BLaER1 treated with 17β-estradiol and CSF1 and Interleukin-3, amounts not matched to agents 10 nM and 100 nM (cell line): ENCODE results near the gene AK5.

ENCODE experiments used
- H3K27ac ChIP-seq, 11 experiments: shearing (Covaris generic); formaldehyde crosslinking; 2 replicates each; pipeline ENCODE4 v1.8.1; 2022
- H3K27me3 ChIP-seq, 11 experiments: shearing (Covaris generic); formaldehyde crosslinking; 2 replicates each; pipeline ENCODE4 v1.8.1; 2022
- H3K36me3 ChIP-seq, 11 experiments: shearing (Covaris generic); formaldehyde crosslinking; 2 replicates each; pipeline ENCODE4 v1.8.1; 2022
- H3K4me1 ChIP-seq, 10 experiments: shearing (Covaris generic); formaldehyde crosslinking; 2 replicates each; pipeline ENCODE4 v1.8.1; 2022
- H3K4me2 ChIP-seq, 11 experiments: shearing (Covaris generic); formaldehyde crosslinking; 2 replicates each; pipeline ENCODE4 v1.8.1; 2022
- H3K4me3 ChIP-seq, 10 experiments: shearing (Covaris generic); formaldehyde crosslinking; 2 replicates each; pipeline ENCODE4 v1.8.1; 2022
- H3K9ac ChIP-seq, 11 experiments: shearing (Covaris generic); formaldehyde crosslinking; 2 replicates each; pipeline ENCODE4 v1.8.1; 2022
- H3K9me3 ChIP-seq, 11 experiments: shearing (Covaris generic); formaldehyde crosslinking; replicated peaks in 1 of 11; 2 replicates each; pipeline ENCODE4 v1.8.1; 2022
- H4K20me1 ChIP-seq, 11 experiments: shearing (Covaris generic); formaldehyde crosslinking; 2 replicates each; pipeline ENCODE4 v1.8.1; 2022
- Cebpa-rat ChIP-seq, 11 experiments: shearing (Covaris generic); IDR thresholded peaks; 2 replicates each; pipeline ENCODE4 v1.8.1; 2022

Gene AK5

DNA sequence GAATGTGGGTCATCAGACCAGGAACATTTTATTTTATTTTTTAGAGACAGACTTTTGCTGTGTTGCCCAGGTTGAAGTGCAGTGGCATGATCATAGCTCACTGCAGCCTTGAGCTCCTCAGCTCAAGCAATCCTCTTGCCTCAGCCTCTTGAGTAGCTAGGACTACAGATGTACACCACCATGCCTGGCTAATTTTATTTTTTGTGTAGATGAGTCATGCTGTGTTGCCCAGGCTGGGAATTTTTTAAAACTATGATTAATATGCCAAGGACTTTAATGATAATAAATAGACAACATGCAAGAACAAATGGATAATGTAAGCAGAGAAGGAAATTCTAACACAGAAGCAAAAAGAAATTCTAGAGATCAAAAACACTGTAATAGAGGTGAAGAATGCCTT, 142.4 kb downstream of the AK5 start:
- Histone ChIP-seq H3K4me1 (peaks cover 0 to 22% (median 14%) of the 10 kb centered on the region in 10 experiments; a peak in 17 of 20 replicates), H3K27ac (no peak overlapping the region), H3K9ac (no peak overlapping the region), H3K9me3 (peaks cover 30 to 55% (median 41%) of the 10 kb centered on the region in 11 experiments), H3K27me3 (peaks cover 0 to 76% (median 0%) of the 10 kb centered on the region in 11 experiments; a peak in 5 of 22 replicates), H3K4me3 (no peak overlapping the region), H4K20me1 (no peaks in the 10 kb centered on the region), H3K36me3 (0 out of 22 replicates have a peak, but pooled peaks cover 0 to 6% (median 0%) of the 10 kb centered on the region in 11 experiments), H3K4me2 (no peak overlapping the region)
- TF ChIP-seq Cebpa-rat (IDR thresholded peaks at IDR 0.05): no peak

DNA sequence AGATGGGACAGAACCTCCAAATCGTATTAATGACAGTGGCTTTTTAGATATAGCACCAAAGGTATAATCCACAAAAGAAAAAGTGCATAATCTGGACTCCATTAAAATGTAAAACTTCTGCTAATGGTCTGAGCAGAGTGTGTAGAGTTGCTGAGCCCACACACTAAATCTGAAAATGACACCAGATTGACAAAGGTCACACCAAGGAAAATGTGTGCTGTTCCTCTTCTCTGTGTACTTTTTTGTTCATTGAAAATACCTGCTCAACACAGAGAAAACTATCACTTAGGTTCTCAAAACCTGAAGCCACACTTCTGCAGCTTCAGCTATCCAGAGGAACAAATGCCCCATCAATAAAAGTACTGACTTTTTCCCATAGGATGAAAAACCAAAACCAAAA, 146.2 kb downstream of the AK5 start:
- no peaks in the 10 kb centered on the region for H4K20me1 ChIP-seq
- peaks cover 19 to 35% (median 27%) of the 10 kb centered on the region in 10 experiments for H3K4me1 ChIP-seq
- H3K9me3 ChIP-seq: peaks cover 36 to 64% (median 46%) of the 10 kb centered on the region in 11 experiments
- H3K36me3 ChIP-seq: 0 out of 22 replicates have a peak, but pooled peaks cover 0 to 6% (median 0%) of the 10 kb centered on the region in 11 experiments
- H3K4me2 ChIP-seq: no peak overlapping the region
- no peak overlapping the region for H3K27ac ChIP-seq
- H3K9ac ChIP-seq: no peak overlapping the region
- H3K27me3 ChIP-seq: peaks cover 0 to 77% (median 0%) of the 10 kb centered on the region in 11 experiments; a peak in 5 of 22 replicates
- no peak overlapping the region for H3K4me3 ChIP-seq
- no peak for TF ChIP-seq Cebpa-rat (IDR thresholded peaks at IDR 0.05)

GRCh38 chr1:77430966-77431690, 149.3 kb downstream of the AK5 start:
- 0 out of 22 replicates have a peak, but pooled peaks of 1 of the 11 experiments have one; percentile 11 for TF ChIP-seq Cebpa-rat (IDR thresholded peaks at IDR 0.05)
- Histone ChIP-seq H3K4me2 (peak overlapping the region; percentile 60 to 88 (median 73)), H4K20me1 (no peaks in the 10 kb centered on the region), H3K9ac (peak overlapping the region in 4 of 11 experiments; percentile 17 to 36 (median 29); a peak in 6 of 22 replicates), H3K36me3 (0 out of 22 replicates have a peak, but pooled peaks cover 0 to 6% (median 0%) of the 10 kb centered on the region in 11 experiments), H3K9me3 (peaks cover 28 to 42% (median 34%) of the 10 kb centered on the region in 11 experiments), H3K27me3 (peaks cover 0 to 72% (median 0%) of the 10 kb centered on the region in 11 experiments; a peak in 5 of 22 replicates), H3K4me1 (peaks cover 19 to 58% (median 45%) of the 10 kb centered on the region in 10 experiments), H3K4me3 (peak overlapping the region in 1 of 10 experiments; percentile 2; a peak in 1 of 20 replicates), H3K27ac (peak overlapping the region in 9 of 11 experiments; percentile 46 to 77 (median 69); a peak in 17 of 22 replicates)

GRCh38 chr1:77433934-77434333, 152.1 kb downstream of the AK5 start:
- Histone ChIP-seq H3K27ac (peak overlapping the region in 4 of 11 experiments; percentile 2 to 69 (median 28); a peak in 2 of 22 replicates), H3K36me3 (no peaks in the 10 kb centered on the region), H3K9me3 (peaks cover 13 to 28% (median 20%) of the 10 kb centered on the region in 11 experiments), H3K4me1 (peaks cover 19 to 73% (median 45%) of the 10 kb centered on the region in 10 experiments), H3K9ac (no peak overlapping the region), H3K27me3 (peaks cover 0 to 72% (median 0%) of the 10 kb centered on the region in 11 experiments; a peak in 5 of 22 replicates), H3K4me3 (no peak overlapping the region), H4K20me1 (no peaks in the 10 kb centered on the region), H3K4me2 (peak overlapping the region in 6 of 11 experiments; percentile 48 to 81 (median 62); a peak in 12 of 22 replicates)
- TF ChIP-seq Cebpa-rat (IDR thresholded peaks at IDR 0.05): no peak

DNA sequence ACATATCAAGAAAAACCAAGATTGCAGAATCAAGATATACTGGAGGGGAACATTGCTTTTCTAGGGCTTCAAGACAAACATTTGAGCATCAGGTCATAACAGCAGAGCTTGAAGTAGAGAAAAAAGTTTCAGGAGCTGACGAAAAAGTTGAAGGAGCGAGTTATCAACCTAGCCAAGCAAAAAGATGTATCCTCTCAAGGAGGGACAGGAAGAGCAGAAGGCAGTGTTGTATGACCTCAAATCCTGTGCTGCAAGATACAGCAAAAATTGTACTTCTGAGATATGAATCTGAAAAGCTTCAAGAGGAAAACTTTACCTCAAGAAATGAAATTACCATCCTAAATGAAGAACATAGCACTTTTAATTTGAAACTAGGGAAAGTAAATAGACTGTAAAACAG, 153.1 kb downstream of the AK5 start:
- Histone ChIP-seq H3K4me3 (peak overlapping the region in 1 of 10 experiments; percentile 15; a peak in 1 of 20 replicates), H3K9me3 (peaks cover 14 to 30% (median 23%) of the 10 kb centered on the region in 11 experiments), H4K20me1 (no peaks in the 10 kb centered on the region), H3K36me3 (no peaks in the 10 kb centered on the region), H3K27ac (peak overlapping the region in 7 of 11 experiments; percentile 2 to 69 (median 16); a peak in 8 of 22 replicates), H3K4me2 (peak overlapping the region in 9 of 11 experiments; percentile 19 to 81 (median 55); a peak in 17 of 22 replicates), H3K9ac (peak overlapping the region in 2 of 11 experiments; percentile 0 to 63; a peak in 3 of 22 replicates), H3K4me1 (peaks cover 19 to 73% (median 42%) of the 10 kb centered on the region in 10 experiments), H3K27me3 (peaks cover 0 to 67% (median 0%) of the 10 kb centered on the region in 11 experiments; a peak in 5 of 22 replicates)
- TF ChIP-seq Cebpa-rat (IDR thresholded peaks at IDR 0.05): no peak

GRCh38 chr1:77438236-77438913, 156.6 kb downstream of the AK5 start:
- Histone ChIP-seq H4K20me1 (no peaks in the 10 kb centered on the region), H3K36me3 (no peaks in the 10 kb centered on the region), H3K4me1 (peaks cover 0 to 41% (median 16%) of the 10 kb centered on the region in 10 experiments; a peak in 16 of 20 replicates), H3K4me3 (no peak overlapping the region; a peak in 2 of 20 replicates), H3K4me2 (peak overlapping the region in 6 of 11 experiments; percentile 6 to 45 (median 17); a peak in 9 of 22 replicates), H3K9ac (no peak overlapping the region), H3K27me3 (peaks cover 0 to 41% (median 0%) of the 10 kb centered on the region in 11 experiments; a peak in 4 of 22 replicates), H3K27ac (no peak overlapping the region), H3K9me3 (peaks cover 35 to 52% (median 42%) of the 10 kb centered on the region in 11 experiments)
- TF ChIP-seq Cebpa-rat (IDR thresholded peaks at IDR 0.05): no peak

DNA sequence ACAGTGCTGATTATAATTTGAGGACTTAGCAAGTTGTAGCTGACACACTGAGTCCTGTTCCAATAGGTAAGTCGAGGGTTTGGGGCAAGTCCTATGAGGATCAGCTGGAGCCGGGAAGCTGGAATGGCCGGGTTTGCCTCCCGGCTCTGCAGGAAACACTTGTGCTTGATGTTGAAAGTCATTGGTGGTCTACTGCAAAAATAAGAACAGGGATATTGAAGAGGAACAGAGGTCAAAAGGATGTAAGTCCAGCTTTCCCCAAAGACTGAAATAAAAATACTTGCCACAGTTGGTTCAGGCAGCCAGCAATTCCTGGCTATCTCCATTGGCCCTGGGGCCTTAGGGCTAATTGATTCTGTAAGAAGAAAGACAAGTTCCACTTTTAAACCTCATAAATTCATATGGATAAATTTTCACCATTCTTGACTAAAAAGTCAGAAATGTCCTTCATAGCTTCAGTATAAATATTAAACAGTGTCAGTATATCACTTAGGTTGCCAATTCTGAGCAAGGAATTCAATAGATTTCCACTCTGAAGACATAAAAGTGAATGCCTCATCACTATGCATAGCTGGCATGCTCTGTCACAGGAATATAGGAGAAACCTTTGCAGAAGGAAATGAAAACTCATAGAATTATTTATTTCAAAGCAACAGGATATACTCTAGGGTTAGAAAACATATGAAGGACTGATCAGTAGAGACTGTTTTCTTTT, 165.2 kb downstream of the AK5 start:
- Histone ChIP-seq H3K36me3 (no peaks in the 10 kb centered on the region), H3K27ac (no peak overlapping the region), H3K27me3 (no peaks in the 10 kb centered on the region), H3K4me2 (no peak overlapping the region), H3K4me3 (no peak overlapping the region), H3K9me3 (peaks cover 9 to 22% (median 17%) of the 10 kb centered on the region in 11 experiments; a peak in 21 of 22 replicates), H3K9ac (no peak overlapping the region), H3K4me1 (no peaks in the 10 kb centered on the region), H4K20me1 (no peaks in the 10 kb centered on the region)
- no peak for TF ChIP-seq Cebpa-rat (IDR thresholded peaks at IDR 0.05)

- Histone ChIP-seq H3K27ac (no peak overlapping the region), H3K4me3 (no peak overlapping the region), H3K9me3 (peaks cover 6 to 16% (median 10%) of the 10 kb centered on the region in 11 experiments; a peak in 17 of 22 replicates), H3K4me1 (no peaks in the 10 kb centered on the region), H3K36me3 (no peaks in the 10 kb centered on the region), H3K9ac (no peak overlapping the region), H4K20me1 (no peaks in the 10 kb centered on the region), H3K4me2 (no peak overlapping the region), H3K27me3 (no peaks in the 10 kb centered on the region)
- no peak for TF ChIP-seq Cebpa-rat (IDR thresholded peaks at IDR 0.05)
Observed at GRCh38 chr1:77447669-77448068, 165.8 kb downstream of the AK5 start.
